Endothelial cell of umbilical vein (primary cell): ENCODE results near the gene TREH.

ENCODE experiments used
- EZH2 ChIP-seq: IDR thresholded peaks from 2 replicates; pipeline ENCODE4 v1.6.1; 2012; ENCODE audit warnings: borderline replicate concordance, low read depth, mild to moderate bottlenecking, moderate library complexity, low read length, inconsistent platforms; ENCODE audit not compliant: severe bottlenecking
- POLR2A ChIP-seq: IDR thresholded peaks from 2 replicates; pipeline ENCODE4 v1.6.1; 2012; ENCODE audit warnings: low read depth, mild to moderate bottlenecking, control low read depth, low read length
- TF ChIP-seq, protein P1 (sequence below), 2 donors: IDR thresholded peaks; 1 replicate in 1 of 2; 2 replicates in 1 of 2; pipeline ENCODE4 v1.5.1; 2011; ENCODE audit warnings: low read length in 2 of 2, mild to moderate bottlenecking in 2 of 2, moderate library complexity in 2 of 2, control low read depth in 1 of 2, inconsistent platforms in 1 of 2, low read depth in 1 of 2; ENCODE audit not compliant: insufficient read depth in 1 of 2; ENCODE audit errors: extremely low read depth in 1 of 2

DNA sequence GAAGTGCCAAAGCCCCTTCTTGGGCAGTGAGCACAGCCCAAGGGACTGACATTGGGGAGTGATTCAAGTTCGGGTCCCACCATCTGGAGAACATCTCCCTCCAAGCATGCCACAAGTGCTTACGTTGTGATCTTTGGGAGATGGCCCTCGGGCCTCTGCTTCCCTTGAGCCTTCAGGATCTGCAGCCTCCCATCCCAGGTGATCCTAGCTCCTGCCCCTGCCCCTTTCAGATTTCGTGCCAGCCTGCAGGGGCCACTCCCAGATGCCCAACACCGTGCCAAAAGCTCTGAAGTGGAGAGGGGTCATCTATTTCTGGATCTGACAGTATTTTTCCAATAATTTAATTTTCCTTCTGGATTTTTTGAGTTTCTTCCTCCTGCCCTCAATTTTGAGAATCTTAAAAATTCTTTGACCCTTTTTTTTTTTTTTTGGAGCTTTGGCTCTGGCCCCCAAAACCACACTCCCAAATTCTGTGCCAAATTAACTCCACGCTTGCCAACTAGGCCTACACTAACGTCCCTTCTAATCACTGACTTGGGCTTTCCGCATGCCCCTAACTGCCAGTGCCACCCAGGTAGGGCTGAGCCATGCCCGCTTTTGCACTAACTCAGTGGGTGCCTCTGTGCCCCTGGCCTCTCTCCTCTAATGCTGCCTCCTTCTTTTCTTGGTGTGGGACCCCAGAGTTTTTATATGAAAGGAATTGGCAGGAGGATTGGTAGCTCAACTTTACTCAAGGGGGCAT, 46.7 kb downstream of the TREH start:
- TF ChIP-seq, protein P1, sequence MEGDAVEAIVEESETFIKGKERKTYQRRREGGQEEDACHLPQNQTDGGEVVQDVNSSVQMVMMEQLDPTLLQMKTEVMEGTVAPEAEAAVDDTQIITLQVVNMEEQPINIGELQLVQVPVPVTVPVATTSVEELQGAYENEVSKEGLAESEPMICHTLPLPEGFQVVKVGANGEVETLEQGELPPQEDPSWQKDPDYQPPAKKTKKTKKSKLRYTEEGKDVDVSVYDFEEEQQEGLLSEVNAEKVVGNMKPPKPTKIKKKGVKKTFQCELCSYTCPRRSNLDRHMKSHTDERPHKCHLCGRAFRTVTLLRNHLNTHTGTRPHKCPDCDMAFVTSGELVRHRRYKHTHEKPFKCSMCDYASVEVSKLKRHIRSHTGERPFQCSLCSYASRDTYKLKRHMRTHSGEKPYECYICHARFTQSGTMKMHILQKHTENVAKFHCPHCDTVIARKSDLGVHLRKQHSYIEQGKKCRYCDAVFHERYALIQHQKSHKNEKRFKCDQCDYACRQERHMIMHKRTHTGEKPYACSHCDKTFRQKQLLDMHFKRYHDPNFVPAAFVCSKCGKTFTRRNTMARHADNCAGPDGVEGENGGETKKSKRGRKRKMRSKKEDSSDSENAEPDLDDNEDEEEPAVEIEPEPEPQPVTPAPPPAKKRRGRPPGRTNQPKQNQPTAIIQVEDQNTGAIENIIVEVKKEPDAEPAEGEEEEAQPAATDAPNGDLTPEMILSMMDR (IDR thresholded peaks at IDR 0.05; ENCODE audit: extremely low read depth in 1 of 2, insufficient read depth in 1 of 2, low read depth in 1 of 2, low read length in 2 of 2) = no peak
- no peak for TF ChIP-seq POLR2A
- TF ChIP-seq EZH2 = no peak
